Pancreas (tissue), 10 donors: ENCODE measurements around the gene MMP14. TPM values are rescaled to one million over a fixed set of nuclear protein-coding genes. Genes with fewer than 3 reads are reported as not detected.

Experiments used
- ATAC-seq, 4 donors: fragments of 200-7000 bp; cut with Tn5 transposase; one replicate each; pipeline versions ENCODE4 v1.8.0 to v1.9.1; 2020; ENCODE audit warnings: mild to moderate bottlenecking in 4 of 4, moderate library complexity in 4 of 4
- DNase-seq, 6 donors: peaks; one replicate each; pipeline ENCODE4 v3.0.0-alpha.2; 2020
- FAIRE-seq: peaks from 2 replicates; lab custom pipeline; 2012; peaks lifted over from hg19 to GRCh38; lab: Jason Lieb, UNC
- H3K27ac ChIP-seq, 4 donors: fragments of 200-600 bp; sonication (generic); 1 replicate in 3 of 4; 2 replicates in 1 of 4; pipeline versions ENCODE4 v1.5.0 to v1.8.0; 2020
- H3K27me3 ChIP-seq, 4 donors: fragments of 200-600 bp; one replicate each; pipeline ENCODE4 v1.8.0; 2021
- H3K36me3 ChIP-seq, 3 donors: fragments of 200-600 bp; sonication (generic) in 1 of 3; one replicate each; pipeline versions ENCODE4 v1.5.0 to v1.8.0; 2020 to 2021
- H3K4me1 ChIP-seq, 3 donors: fragments of 200-600 bp; one replicate each; pipeline ENCODE4 v1.8.0; 2021
- H3K4me3 ChIP-seq, 4 donors: fragments of 200-600 bp; sonication (generic) in 2 of 4; one replicate each; pipeline versions ENCODE4 v1.5.0 to v1.8.0; 2020 to 2021
- H3K9me3 ChIP-seq, 4 donors: fragments of 200-600 bp; one replicate each; pipeline ENCODE4 v1.8.0; 2021
- CTCF ChIP-seq, 4 donors: fragments of 200-600 bp; sonication (generic) in 3 of 4; IDR thresholded peaks; one replicate each; pipeline versions ENCODE4 v1.5.0 to v1.8.0; 2021; ENCODE audit warnings: antibody characterized with exemption in 4 of 4
- WGBS, 2 donors: extraction: QIAGEN DNeasy Blood & Tissue Kit; methylation state at CpG; one replicate each; pipeline ENCODE4 v1.1.7; 2013; 5-methylcytosine and 5-hydroxymethylcytosine counted together
- intact Hi-C, 3 donors: fragments of 100-400 bp; cut with DNase I; formaldehyde crosslinking; loops; one replicate each; pipeline versions ENCODE4 v1.11.1 to v1.14.2; 2022
- polyA plus RNA-seq, 2 donors: library from polyadenylated mRNA; stranded (reverse); fragments of 200-250 nt; gene quantifications; one replicate each; pipeline ENCODE4 v1.2.3, GENCODE V29; 2013
- total RNA-seq, 6 donors: library from RNA; stranded (reverse); fragmentation: NEBNext Ultra II Directional in 4 of 6; extraction: Animal tissue kit (Norgen Biotek cat#: 25700) in 4 of 6; gene quantifications; one replicate each; pipeline versions ENCODE4 v1.2.1 to v1.2.4, GENCODE V29; 2021 to 2023
- donor health status: healthy with polysubstance abuse.
- donor health status: DM: no; HTN: no; CAD: no; lungs with moderate emphysema.
- donor health status: DM: no; HTN: no; CAD: no.
- donor health status: control.
- donor health status: control.
- donor health status: Bipolar disorder and iron deficiency.
- donor health status: DM: yes; HTN: yes; CAD: no.
- donor health status: DM: no; HTN: no; CAD: no.
- donor health status: DM: no; HTN: no; CAD: no.
- donor health status: DM: yes; HTN: yes; CAD: no.

The MMP14 gene
- total and polyA plus RNA-seq, 8 donors, result 18.7 to 146 (median 34.0) TPM

DNA sequence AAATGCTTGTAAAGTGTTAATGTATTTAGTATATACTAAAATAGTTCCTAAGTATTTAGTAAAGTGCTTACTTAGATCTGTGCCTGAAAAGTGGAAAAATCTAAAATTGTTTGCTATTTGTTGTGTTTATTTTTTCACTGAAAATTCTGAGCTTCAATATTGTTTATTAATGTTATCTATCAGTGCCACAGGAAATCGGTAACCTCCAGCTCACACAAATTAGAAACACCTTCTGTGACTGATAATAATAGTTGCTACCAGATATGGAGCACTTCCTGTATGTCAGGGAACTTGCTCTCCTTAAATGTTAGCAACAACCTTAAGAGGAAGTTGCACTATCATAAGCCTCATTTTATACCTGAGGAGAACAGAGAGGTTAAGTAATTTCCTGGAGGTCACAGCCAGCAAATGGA lies 34.4 kb downstream of the MMP14 start:
- Histone ChIP-seq H3K4me1 (peaks cover 9 to 21% (median 12%) of the 10 kb centered on the region in 3 donors), H3K27me3 (no peaks in the 10 kb centered on the region), H3K36me3 (peaks cover 5 to 24% (median 11%) of the 10 kb centered on the region in 3 donors), H3K4me3 (peak overlapping the region in 3 of 4 donors; percentile 10 to 86 (median 77)), H3K9me3 (no peaks in the 10 kb centered on the region), H3K27ac (peak overlapping the region; percentile 94 to 99 (median 98))
- WGBS, 2 donors, result 0 to 2% methylated on average over 1 of the region's 1 CpG
- FAIRE-seq, result no peak
- no peak for TF ChIP-seq CTCF (IDR thresholded peaks at IDR 0.05)
- peak in 2 of 4 donors; percentile 10 to 14 for ATAC-seq
- DNase-seq, result no peak
- intact Hi-C loops, result loop anchor here in 1 of 3 donors (10.0 kb wide), 1 partner anchor 104 kb away; no protein-coding TSS in a partner anchor

DNA sequence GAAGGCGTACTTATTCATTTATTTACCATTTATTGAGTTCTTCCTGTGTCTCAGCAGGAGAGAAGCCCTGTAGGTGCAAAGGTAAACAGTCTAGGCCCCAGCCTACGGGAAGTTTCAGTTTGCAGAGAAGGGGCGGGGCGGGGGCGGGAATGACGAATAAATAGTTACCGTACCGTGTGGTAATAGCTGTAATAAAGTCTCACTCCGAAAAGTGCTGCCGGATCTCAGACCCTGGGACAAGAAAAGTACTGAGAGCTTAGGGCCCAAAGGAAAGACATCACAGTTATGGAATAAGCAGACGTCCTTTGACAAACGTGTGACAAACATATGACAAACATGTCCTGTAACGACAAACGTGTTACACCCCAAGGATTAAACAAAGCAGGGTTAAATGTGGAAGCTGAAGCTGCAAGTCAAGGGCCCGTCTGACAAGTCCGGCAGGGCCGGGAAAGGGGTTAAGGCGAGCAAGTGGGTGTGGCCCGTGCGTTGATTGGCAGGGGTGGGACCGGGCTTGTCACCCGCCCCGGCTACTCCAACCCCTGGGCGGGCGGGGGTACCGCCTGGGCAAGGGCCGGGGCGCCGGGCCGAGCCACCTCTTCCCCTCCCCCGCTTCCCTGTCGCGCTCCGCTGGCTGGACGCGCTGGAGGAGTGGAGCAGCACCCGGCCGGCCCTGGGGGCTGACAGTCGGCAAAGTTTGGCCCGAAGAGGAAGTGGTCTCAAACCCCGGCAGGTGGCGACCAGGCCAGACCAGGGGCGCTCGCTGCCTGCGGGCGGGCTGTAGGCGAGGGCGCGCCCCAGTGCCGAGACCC lies 35.0 kb downstream of the MMP14 start, which contains the start of gene LRP10:
Gene LRP10 (plus strand): TSS at position 517 of the 809 bp plus-strand sequence. CDS start 564 bp downstream, outside the sequence.
- Histone ChIP-seq H3K4me1 (peaks cover 9 to 21% (median 12%) of the 10 kb centered on the region in 3 donors), H3K27ac (peak within 1 kb of the TSS; percentile 94 to 99 (median 98)), H3K36me3 (peaks cover 5 to 31% (median 17%) of the 10 kb centered on the region in 3 donors), H3K27me3 (no peaks in the 10 kb centered on the region), H3K4me3 (peak within 1 kb of the TSS; percentile 77 to 97 (median 89)), H3K9me3 (no peaks in the 10 kb centered on the region)
- DNase-seq (peak; percentile 92 to 97 (median 94)), FAIRE-seq (no peak), ATAC-seq (peak; percentile 92 to 96 (median 92))
- no peak for TF ChIP-seq CTCF (IDR thresholded peaks at IDR 0.05)
- intact Hi-C loops, result loop anchor here in 1 of 3 donors (10.0 kb wide), 1 partner anchor 103 kb away; no protein-coding TSS in a partner anchor
- 0 to 1% methylated on average over 43 to 50 of the region's 50 CpGs for WGBS, 2 donors

- Histone ChIP-seq H3K27me3 (no peaks in the 10 kb centered on the region), H3K36me3 (peaks cover 5 to 39% (median 25%) of the 10 kb centered on the region in 3 donors), H3K4me3 (peak overlapping the region; percentile 77 to 97 (median 89)), H3K9me3 (no peaks in the 10 kb centered on the region), H3K27ac (peak overlapping the region; percentile 94 to 99 (median 98)), H3K4me1 (peaks cover 9 to 21% (median 12%) of the 10 kb centered on the region in 3 donors)
- DNase-seq, result peak; percentile 76 to 89 (median 85)
- FAIRE-seq, result no peak
- intact Hi-C loops, result loop anchor here in 1 of 3 donors (10.0 kb wide), 1 partner anchor 103 kb away; no protein-coding TSS in a partner anchor
- TF ChIP-seq CTCF (IDR thresholded peaks at IDR 0.05), result peak; percentile 86 to 94 (median 90)
- WGBS, 2 donors, result 0% methylated on average over 28 to 45 of the region's 45 CpGs
- ATAC-seq, result peak; percentile 62 to 78 (median 72)
Measured at GRCh38 chr14:22872033-22872832, 35.8 kb downstream of the MMP14 start.

DNA sequence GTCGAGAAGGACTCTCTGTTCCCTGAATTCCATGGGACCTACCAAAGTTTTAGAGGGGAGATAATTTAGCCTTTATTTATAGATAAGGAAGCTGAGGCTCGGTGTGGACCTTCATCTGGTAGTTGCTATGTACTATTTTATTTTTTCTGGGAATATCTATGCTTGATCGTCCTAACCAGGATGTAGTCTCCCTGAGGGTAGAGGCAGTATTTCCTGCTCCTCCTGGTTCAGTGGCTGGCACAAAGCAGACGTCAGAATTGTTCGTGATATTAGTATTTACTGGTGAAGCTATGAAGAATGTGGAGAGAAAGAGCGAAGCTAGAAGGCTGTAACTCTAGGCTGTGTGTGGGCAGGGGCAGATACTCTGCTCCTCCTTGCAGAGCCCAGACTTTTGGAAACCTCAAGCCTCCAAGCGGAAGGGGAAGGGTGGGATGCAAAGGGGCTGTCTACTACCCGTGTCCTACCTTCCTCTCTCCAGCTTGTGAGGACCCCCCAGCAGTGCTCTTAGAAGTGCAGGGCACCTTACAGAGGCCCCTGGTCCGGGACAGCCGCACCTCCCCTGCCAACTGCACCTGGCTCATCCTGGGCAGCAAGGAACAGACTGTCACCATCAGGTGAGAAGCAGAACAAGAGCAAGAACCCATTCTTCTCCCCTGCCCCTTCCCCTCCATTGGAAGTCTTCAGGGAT lies 36.6 kb downstream of the MMP14 start:
- peak overlapping the region; percentile 94 to 99 (median 98) for H3K27ac ChIP-seq
- DNase-seq (peak in 2 of 6 donors; percentile 26 to 42), FAIRE-seq (no peak), ATAC-seq (no peak)
- TF ChIP-seq CTCF (IDR thresholded peaks at IDR 0.05), result no peak
- peak overlapping the region; percentile 77 to 97 (median 89) for H3K4me3 ChIP-seq
- WGBS, 2 donors, result 32 to 38% methylated on average over 10 of the region's 10 CpGs
- peaks cover 9 to 21% (median 12%) of the 10 kb centered on the region in 3 donors for H3K4me1 ChIP-seq
- H3K27me3 ChIP-seq, result no peaks in the 10 kb centered on the region
- H3K36me3 ChIP-seq, result peaks cover 8 to 46% (median 31%) of the 10 kb centered on the region in 3 donors
- intact Hi-C loops, result loop anchor here in 1 of 3 donors (10.0 kb wide), 1 partner anchor 102 kb away; no protein-coding TSS in a partner anchor
- no peaks in the 10 kb centered on the region for H3K9me3 ChIP-seq
